Measurements from ENCODE around the gene RNASE11. TPM values are rescaled to one million over a fixed set of nuclear protein-coding genes. Genes with fewer than 3 reads are reported as not detected.

RNASE11 gene
- total and polyA plus RNA-seq, 9 of the 15 experiments (the other 6 are each of a cell fraction or from before 2014, with no cell fraction given): 0.16 to 0.29 (median 0.22) TPM; not detected in 6

DNA sequence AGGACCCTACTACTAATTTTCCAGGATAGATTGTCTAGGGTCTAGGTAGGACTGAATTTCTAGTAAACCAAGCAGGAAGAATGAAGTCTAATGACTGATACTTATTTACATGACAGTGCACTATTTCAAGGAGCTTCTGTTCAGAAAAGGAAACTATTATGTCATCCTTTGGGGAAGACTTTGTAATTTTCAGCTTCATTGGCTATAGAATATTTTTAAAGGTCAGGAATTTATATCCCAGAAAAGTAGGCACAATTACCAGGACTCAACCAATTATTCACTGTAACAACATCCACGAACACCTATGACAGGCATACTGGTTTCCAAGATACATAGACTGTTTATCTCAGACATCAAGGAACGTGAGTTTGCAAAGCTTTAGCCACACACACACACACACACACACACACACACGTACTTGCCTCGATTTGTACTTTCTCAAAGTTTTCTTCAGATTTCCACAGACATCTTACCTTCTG is 30.5 kb upstream of the RNASE11 start (continued):
- TF ChIP-seq, protein P1, sequence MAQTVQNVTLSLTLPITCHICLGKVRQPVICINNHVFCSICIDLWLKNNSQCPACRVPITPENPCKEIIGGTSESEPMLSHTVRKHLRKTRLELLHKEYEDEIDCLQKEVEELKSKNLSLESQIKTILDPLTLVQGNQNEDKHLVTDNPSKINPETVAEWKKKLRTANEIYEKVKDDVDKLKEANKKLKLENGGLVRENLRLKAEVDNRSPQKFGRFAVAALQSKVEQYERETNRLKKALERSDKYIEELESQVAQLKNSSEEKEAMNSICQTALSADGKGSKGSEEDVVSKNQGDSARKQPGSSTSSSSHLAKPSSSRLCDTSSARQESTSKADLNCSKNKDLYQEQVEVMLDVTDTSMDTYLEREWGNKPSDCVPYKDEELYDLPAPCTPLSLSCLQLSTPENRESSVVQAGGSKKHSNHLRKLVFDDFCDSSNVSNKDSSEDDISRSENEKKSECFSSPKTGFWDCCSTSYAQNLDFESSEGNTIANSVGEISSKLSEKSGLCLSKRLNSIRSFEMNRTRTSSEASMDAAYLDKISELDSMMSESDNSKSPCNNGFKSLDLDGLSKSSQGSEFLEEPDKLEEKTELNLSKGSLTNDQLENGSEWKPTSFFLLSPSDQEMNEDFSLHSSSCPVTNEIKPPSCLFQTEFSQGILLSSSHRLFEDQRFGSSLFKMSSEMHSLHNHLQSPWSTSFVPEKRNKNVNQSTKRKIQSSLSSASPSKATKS (CRISPR knock-in tag; IDR thresholded peaks at IDR 0.05): no peak
- TF ChIP-seq TCF7L2 (IDR thresholded peaks at IDR 0.05; ENCODE audit: low read depth, low read length): no peak
- TF ChIP-seq TRIM24 (IDR thresholded peaks at IDR 0.05): peak in 1 of 2 experiments; percentile 19; a peak in 1 of 4 replicates
- TF ChIP-seq, protein P2, sequence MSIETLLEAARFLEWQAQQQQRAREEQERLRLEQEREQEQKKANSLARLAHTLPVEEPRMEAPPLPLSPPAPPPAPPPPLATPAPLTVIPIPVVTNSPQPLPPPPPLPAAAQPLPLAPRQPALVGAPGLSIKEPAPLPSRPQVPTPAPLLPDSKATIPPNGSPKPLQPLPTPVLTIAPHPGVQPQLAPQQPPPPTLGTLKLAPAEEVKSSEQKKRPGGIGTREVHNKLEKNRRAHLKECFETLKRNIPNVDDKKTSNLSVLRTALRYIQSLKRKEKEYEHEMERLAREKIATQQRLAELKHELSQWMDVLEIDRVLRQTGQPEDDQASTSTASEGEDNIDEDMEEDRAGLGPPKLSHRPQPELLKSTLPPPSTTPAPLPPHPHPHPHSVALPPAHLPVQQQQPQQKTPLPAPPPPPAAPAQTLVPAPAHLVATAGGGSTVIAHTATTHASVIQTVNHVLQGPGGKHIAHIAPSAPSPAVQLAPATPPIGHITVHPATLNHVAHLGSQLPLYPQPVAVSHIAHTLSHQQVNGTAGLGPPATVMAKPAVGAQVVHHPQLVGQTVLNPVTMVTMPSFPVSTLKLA (conservative IDR thresholded peaks at IDR 0.05): 0 out of 4 replicates have a peak, but pooled peaks of 1 of the 2 experiments have one; percentile 28
- TF ChIP-seq, protein P3, sequence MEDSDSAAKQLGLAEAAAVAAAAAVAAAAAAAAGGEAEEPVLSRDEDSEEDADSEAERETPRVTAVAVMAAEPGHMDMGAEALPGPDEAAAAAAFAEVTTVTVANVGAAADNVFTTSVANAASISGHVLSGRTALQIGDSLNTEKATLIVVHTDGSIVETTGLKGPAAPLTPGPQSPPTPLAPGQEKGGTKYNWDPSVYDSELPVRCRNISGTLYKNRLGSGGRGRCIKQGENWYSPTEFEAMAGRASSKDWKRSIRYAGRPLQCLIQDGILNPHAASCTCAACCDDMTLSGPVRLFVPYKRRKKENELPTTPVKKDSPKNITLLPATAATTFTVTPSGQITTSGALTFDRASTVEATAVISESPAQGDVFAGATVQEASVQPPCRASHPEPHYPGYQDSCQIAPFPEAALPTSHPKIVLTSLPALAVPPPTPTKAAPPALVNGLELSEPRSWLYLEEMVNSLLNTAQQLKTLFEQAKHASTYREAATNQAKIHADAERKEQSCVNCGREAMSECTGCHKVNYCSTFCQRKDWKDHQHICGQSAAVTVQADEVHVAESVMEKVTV (CRISPR knock-in tag; IDR thresholded peaks at IDR 0.05): no peak
- peak; percentile 76; the same call in 1 of the 2 replicates for TF ChIP-seq SMARCE1 (IDR thresholded peaks at IDR 0.05)
- TF ChIP-seq LARP7 (IDR thresholded peaks at IDR 0.05): no peak
- no peak for TF ChIP-seq ZNF436 (CRISPR knock-in tag; IDR thresholded peaks at IDR 0.05)
- TF ChIP-seq MEIS2 (IDR thresholded peaks at IDR 0.05; ENCODE audit: partially characterized antibody): peak; percentile 25
- TF ChIP-seq SIRT6 (IDR thresholded peaks at IDR 0.05; ENCODE audit: low read depth, low read length): no peak
- TF ChIP-seq SMAD4 (CRISPR knock-in tag; conservative IDR thresholded peaks at IDR 0.05): no peak
- TF ChIP-seq MEF2D (tag; conservative IDR thresholded peaks at IDR 0.05; ENCODE audit: low read depth): 0 out of 2 replicates have a peak, but pooled peaks have one; percentile 34
- no peak for TF ChIP-seq LCOR (CRISPR knock-in tag; IDR thresholded peaks at IDR 0.05)
- TF ChIP-seq, protein P4, sequence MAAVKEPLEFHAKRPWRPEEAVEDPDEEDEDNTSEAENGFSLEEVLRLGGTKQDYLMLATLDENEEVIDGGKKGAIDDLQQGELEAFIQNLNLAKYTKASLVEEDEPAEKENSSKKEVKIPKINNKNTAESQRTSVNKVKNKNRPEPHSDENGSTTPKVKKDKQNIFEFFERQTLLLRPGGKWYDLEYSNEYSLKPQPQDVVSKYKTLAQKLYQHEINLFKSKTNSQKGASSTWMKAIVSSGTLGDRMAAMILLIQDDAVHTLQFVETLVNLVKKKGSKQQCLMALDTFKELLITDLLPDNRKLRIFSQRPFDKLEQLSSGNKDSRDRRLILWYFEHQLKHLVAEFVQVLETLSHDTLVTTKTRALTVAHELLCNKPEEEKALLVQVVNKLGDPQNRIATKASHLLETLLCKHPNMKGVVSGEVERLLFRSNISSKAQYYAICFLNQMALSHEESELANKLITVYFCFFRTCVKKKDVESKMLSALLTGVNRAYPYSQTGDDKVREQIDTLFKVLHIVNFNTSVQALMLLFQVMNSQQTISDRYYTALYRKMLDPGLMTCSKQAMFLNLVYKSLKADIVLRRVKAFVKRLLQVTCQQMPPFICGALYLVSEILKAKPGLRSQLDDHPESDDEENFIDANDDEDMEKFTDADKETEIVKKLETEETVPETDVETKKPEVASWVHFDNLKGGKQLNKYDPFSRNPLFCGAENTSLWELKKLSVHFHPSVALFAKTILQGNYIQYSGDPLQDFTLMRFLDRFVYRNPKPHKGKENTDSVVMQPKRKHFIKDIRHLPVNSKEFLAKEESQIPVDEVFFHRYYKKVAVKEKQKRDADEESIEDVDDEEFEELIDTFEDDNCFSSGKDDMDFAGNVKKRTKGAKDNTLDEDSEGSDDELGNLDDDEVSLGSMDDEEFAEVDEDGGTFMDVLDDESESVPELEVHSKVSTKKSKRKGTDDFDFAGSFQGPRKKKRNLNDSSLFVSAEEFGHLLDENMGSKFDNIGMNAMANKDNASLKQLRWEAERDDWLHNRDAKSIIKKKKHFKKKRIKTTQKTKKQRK (IDR thresholded peaks at IDR 0.05; ENCODE audit: borderline replicate concordance, low read depth, low read length): no peak
- no peak for TF ChIP-seq HDAC3 (IDR thresholded peaks at IDR 0.05; ENCODE audit: borderline replicate concordance, partially characterized antibody)
- no peak for TF ChIP-seq TSC22D4 (tag; IDR thresholded peaks at IDR 0.05)
- no peak for TF ChIP-seq CHCHD3 (CRISPR knock-in tag; IDR thresholded peaks at IDR 0.05)
- TF ChIP-seq, protein P5, sequence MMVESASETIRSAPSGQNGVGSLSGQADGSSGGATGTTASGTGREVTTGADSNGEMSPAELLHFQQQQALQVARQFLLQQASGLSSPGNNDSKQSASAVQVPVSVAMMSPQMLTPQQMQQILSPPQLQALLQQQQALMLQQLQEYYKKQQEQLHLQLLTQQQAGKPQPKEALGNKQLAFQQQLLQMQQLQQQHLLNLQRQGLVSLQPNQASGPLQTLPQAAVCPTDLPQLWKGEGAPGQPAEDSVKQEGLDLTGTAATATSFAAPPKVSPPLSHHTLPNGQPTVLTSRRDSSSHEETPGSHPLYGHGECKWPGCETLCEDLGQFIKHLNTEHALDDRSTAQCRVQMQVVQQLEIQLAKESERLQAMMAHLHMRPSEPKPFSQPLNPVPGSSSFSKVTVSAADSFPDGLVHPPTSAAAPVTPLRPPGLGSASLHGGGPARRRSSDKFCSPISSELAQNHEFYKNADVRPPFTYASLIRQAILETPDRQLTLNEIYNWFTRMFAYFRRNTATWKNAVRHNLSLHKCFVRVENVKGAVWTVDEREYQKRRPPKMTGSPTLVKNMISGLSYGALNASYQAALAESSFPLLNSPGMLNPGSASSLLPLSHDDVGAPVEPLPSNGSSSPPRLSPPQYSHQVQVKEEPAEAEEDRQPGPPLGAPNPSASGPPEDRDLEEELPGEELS (CRISPR knock-in tag; IDR thresholded peaks at IDR 0.05; ENCODE audit: borderline replicate concordance): no peak

All from K562 (cell line).